Vagina (tissue), 2 donors: ENCODE data around the gene ARMH4. TPM values are rescaled to one million over a fixed set of nuclear protein-coding genes. Genes with fewer than 3 reads are reported as not detected.

Experiments used
- DNase-seq, 2 donors: peaks; one replicate each; pipeline ENCODE4 v3.0.0-alpha.2; 2017; ENCODE audit errors: extremely low spot score in 2 of 2
- H3K27ac ChIP-seq: fragments of 200-600 bp; sonication (generic); one replicate; pipeline ENCODE4 v1.5.1; 2019
- H3K27me3 ChIP-seq: fragments of 200-600 bp; sonication (generic); one replicate; pipeline ENCODE4 v1.5.1; 2019
- H3K36me3 ChIP-seq, 2 donors: fragments of 200-600 bp; sonication (generic); one replicate each; pipeline ENCODE4 v1.5.1; 2017 to 2019
- H3K4me1 ChIP-seq: fragments of 200-600 bp; sonication (generic); one replicate; pipeline ENCODE4 v1.5.1; 2019
- H3K4me3 ChIP-seq, 2 donors: fragments of 200-600 bp; sonication (generic); 1 replicate in 1 of 2; 2 replicates in 1 of 2; pipeline ENCODE4 v1.5.1; 2016 to 2019
- H3K9me3 ChIP-seq: fragments of 200-600 bp; sonication (generic); one replicate; pipeline ENCODE4 v1.5.1; 2019
- CTCF ChIP-seq, 3 experiments: fragments of 450-650 bp in 2 of 3; fragments of 200-600 bp in 1 of 3; sonication (generic) in 1 of 3; IDR thresholded peaks; one replicate each; pipeline ENCODE4 v1.5.1; 2017 to 2019; ENCODE audit warnings: antibody characterized with exemption in 3 of 3, mild to moderate bottlenecking in 2 of 3, moderate library complexity in 2 of 3
- POLR2A ChIP-seq, 2 donors: fragments of 450-650 bp; IDR thresholded peaks; one replicate each; pipeline ENCODE4 v1.6.1; 2017; ENCODE audit warnings: antibody characterized with exemption in 2 of 2, mild to moderate bottlenecking in 2 of 2, moderate library complexity in 2 of 2
- POLR2AphosphoS5 ChIP-seq, 2 donors: sonication (generic); formaldehyde crosslinking; IDR thresholded peaks; one replicate each; pipeline ENCODE4 v1.9.0; 2017; ENCODE audit warnings: antibody characterized with exemption in 2 of 2, mild to moderate bottlenecking in 2 of 2, low read depth in 1 of 2; ENCODE audit not compliant: insufficient read depth in 1 of 2
- intact Hi-C: fragments of 100-400 bp; cut with DNase I; formaldehyde crosslinking; loops from one replicate; pipeline ENCODE4 v1.15.1; 2023
- total RNA-seq: library from RNA; depleted of rRNA; stranded (reverse); fragments of >200 nt; gene quantifications from one replicate; pipeline ENCODE4 v1.2.3, GENCODE V29; 2016

Gene ARMH4
- total RNA-seq, 1 donor from 2014 or later = 5.2 TPM

- Histone ChIP-seq H3K27me3 (no peaks in the 10 kb centered on the region), H3K4me3 (no peak overlapping the region), H3K36me3 (no peaks in the 10 kb centered on the region), H3K9me3 (no peaks in the 10 kb centered on the region), H3K27ac (no peak overlapping the region), H3K4me1 (no peaks in the 10 kb centered on the region)
- TF ChIP-seq POLR2A (IDR thresholded peaks at IDR 0.05) (no peak), POLR2AphosphoS5 (IDR thresholded peaks at IDR 0.05; ENCODE audit: insufficient read depth in 1 of 2, low read depth in 1 of 2) (no peak), CTCF (IDR thresholded peaks at IDR 0.05) (no peak)
- no peak for DNase-seq
- intact Hi-C loops = no loop called here
Measured at GRCh38 chr14:58048219-58048618, 103.8 kb downstream of the ARMH4 start.

GRCh38 chr14:58027904-58028303 lies 124.1 kb downstream of the ARMH4 start:
- Histone ChIP-seq H3K9me3 (no peaks in the 10 kb centered on the region), H3K4me3 (no peak overlapping the region), H3K36me3 (no peaks in the 10 kb centered on the region), H3K4me1 (no peaks in the 10 kb centered on the region), H3K27ac (no peak overlapping the region), H3K27me3 (no peaks in the 10 kb centered on the region)
- intact Hi-C loops = no loop called here
- TF ChIP-seq POLR2AphosphoS5 (IDR thresholded peaks at IDR 0.05; ENCODE audit: insufficient read depth in 1 of 2, low read depth in 1 of 2) (no peak), POLR2A (IDR thresholded peaks at IDR 0.05) (no peak), CTCF (IDR thresholded peaks at IDR 0.05) (no peak)
- DNase-seq = no peak

GRCh38 chr14:58026967-58027366 lies 125.0 kb downstream of the ARMH4 start:
- Histone ChIP-seq H3K4me3 (no peak overlapping the region), H3K4me1 (no peaks in the 10 kb centered on the region), H3K9me3 (no peaks in the 10 kb centered on the region), H3K36me3 (no peaks in the 10 kb centered on the region), H3K27me3 (no peaks in the 10 kb centered on the region), H3K27ac (no peak overlapping the region)
- intact Hi-C loops = no loop called here
- no peak for DNase-seq
- TF ChIP-seq CTCF (IDR thresholded peaks at IDR 0.05) = no peak
- TF ChIP-seq POLR2AphosphoS5 (IDR thresholded peaks at IDR 0.05; ENCODE audit: insufficient read depth in 1 of 2, low read depth in 1 of 2) = no peak
- TF ChIP-seq POLR2A (IDR thresholded peaks at IDR 0.05) = no peak

GRCh38 chr14:58026219-58026618 lies 125.8 kb downstream of the ARMH4 start:
- Histone ChIP-seq H3K9me3 (no peaks in the 10 kb centered on the region), H3K27me3 (no peaks in the 10 kb centered on the region), H3K36me3 (no peaks in the 10 kb centered on the region), H3K4me1 (no peaks in the 10 kb centered on the region), H3K4me3 (no peak overlapping the region), H3K27ac (no peak overlapping the region)
- intact Hi-C loops = no loop called here
- no peak for DNase-seq
- TF ChIP-seq POLR2AphosphoS5 (IDR thresholded peaks at IDR 0.05; ENCODE audit: insufficient read depth in 1 of 2, low read depth in 1 of 2) = no peak
- TF ChIP-seq POLR2A (IDR thresholded peaks at IDR 0.05) = no peak
- no peak for TF ChIP-seq CTCF (IDR thresholded peaks at IDR 0.05)

GRCh38 chr14:58014778-58015177 lies 137.2 kb downstream of the ARMH4 start:
- no peak for DNase-seq
- no peak overlapping the region for H3K4me3 ChIP-seq
- H3K36me3 ChIP-seq = no peaks in the 10 kb centered on the region
- H3K27ac ChIP-seq = no peak overlapping the region
- H3K4me1 ChIP-seq = no peaks in the 10 kb centered on the region
- TF ChIP-seq CTCF (IDR thresholded peaks at IDR 0.05) (no peak), POLR2AphosphoS5 (IDR thresholded peaks at IDR 0.05; ENCODE audit: insufficient read depth in 1 of 2, low read depth in 1 of 2) (no peak), POLR2A (IDR thresholded peaks at IDR 0.05) (no peak)
- no peaks in the 10 kb centered on the region for H3K9me3 ChIP-seq
- intact Hi-C loops = no loop called here
- no peaks in the 10 kb centered on the region for H3K27me3 ChIP-seq
